ENCODE results near the gene NTRK2.

GRCh38 chr9:84869091-84869490 is 199.6 kb downstream of the NTRK2 start:
- TF ChIP-seq CTCF (IDR thresholded peaks at IDR 0.05) (no peak), POLR2AphosphoS5 (IDR thresholded peaks at IDR 0.05) (no peak), EP300 (IDR thresholded peaks at IDR 0.05) (no peak)
